NCI-H1930 (cell line): ENCODE measurements around the gene IRAK1BP1.
"Not testable (repeated sequence)": the region's sequence is repeated elsewhere in the genome, so short reads cannot be mapped to it uniquely, and the experiment has no call there.

Experiments
- DNase-seq, 2 experiments: peaks; one replicate each; lab custom pipeline; 2025; lab: John Stamatoyannopoulos, UW

The IRAK1BP1 gene

GRCh38 chr6:78867370-78868040, at the start of gene IRAK1BP1:
Gene IRAK1BP1 (plus strand): TSS chr6:78867551. CDS start chr6:78867577, 26 bp downstream.
- peak; percentile 80 to 83 for DNase-seq

GRCh38 chr6:78824045-78824444, 43.3 kb upstream of the IRAK1BP1 start:
- no peak for DNase-seq

- DNase-seq = no peak
Measured at GRCh38 chr6:78829407-78829806, 37.9 kb upstream of the IRAK1BP1 start.

- no peak for DNase-seq
Measured at GRCh38 chr6:78830805-78831204, 36.5 kb upstream of the IRAK1BP1 start.

- no peak for DNase-seq
Measured at GRCh38 chr6:78831492-78831891, 35.9 kb upstream of the IRAK1BP1 start.

GRCh38 chr6:78832091-78832808, 35.1 kb upstream of the IRAK1BP1 start:
- DNase-seq = no peak

- DNase-seq = peak; percentile 9 to 28
Measured at GRCh38 chr6:78835817-78836216, 31.5 kb upstream of the IRAK1BP1 start.

GRCh38 chr6:78836598-78836997, 30.8 kb upstream of the IRAK1BP1 start:
- peak in 1 of 2 experiments; percentile 14 for DNase-seq

GRCh38 chr6:78841111-78841510, 26.2 kb upstream of the IRAK1BP1 start:
- DNase-seq = no peak

- DNase-seq = no peak
Measured at GRCh38 chr6:78842953-78843352, 24.4 kb upstream of the IRAK1BP1 start.

- DNase-seq = no peak
Measured at GRCh38 chr6:78844899-78845298, 22.5 kb upstream of the IRAK1BP1 start.

GRCh38 chr6:78845567-78845966, 21.8 kb upstream of the IRAK1BP1 start:
- DNase-seq = no peak

GRCh38 chr6:78850621-78851020, 16.7 kb upstream of the IRAK1BP1 start:
- DNase-seq = no peak

- DNase-seq = no peak
Measured at GRCh38 chr6:78851156-78851555, 16.2 kb upstream of the IRAK1BP1 start.

GRCh38 chr6:78854546-78854945, 12.8 kb upstream of the IRAK1BP1 start:
- no peak for DNase-seq

- not testable (repeated sequence) for DNase-seq
Measured at GRCh38 chr6:78858339-78858938, 8.9 kb upstream of the IRAK1BP1 start.

GRCh38 chr6:78861509-78861908, 5.8 kb upstream of the IRAK1BP1 start:
- no peak for DNase-seq

- no peak for DNase-seq
Measured at GRCh38 chr6:78863576-78863975, 3.8 kb upstream of the IRAK1BP1 start.

GRCh38 chr6:78864957-78865356, 2.4 kb upstream of the IRAK1BP1 start:
- DNase-seq = no peak

GRCh38 chr6:78867020-78867369, 356 bp upstream of the IRAK1BP1 start:
- no peak for DNase-seq

- no peak for DNase-seq
Measured at GRCh38 chr6:78868116-78868515, 765 bp downstream of the IRAK1BP1 start.

GRCh38 chr6:78875505-78875904, 8.2 kb downstream of the IRAK1BP1 start:
- no peak for DNase-seq

GRCh38 chr6:78883651-78884050, 16.3 kb downstream of the IRAK1BP1 start:
- no peak for DNase-seq
